ENCODE measurements around the gene FBN1.

The FBN1 gene

GRCh38 chr15:48596841-48597240, 48.7 kb downstream of the FBN1 start:
- no peak overlapping the region for H3K9ac ChIP-seq
- no peaks in the 10 kb centered on the region for H3K4me1 ChIP-seq
- H2AFZ ChIP-seq: no peak overlapping the region
- no peaks in the 10 kb centered on the region for H3K79me2 ChIP-seq
- no peak overlapping the region for H3K4me2 ChIP-seq (ENCODE audit: low read length)
- no peak for TF ChIP-seq CTCF (IDR thresholded peaks at IDR 0.05)
- H3K9me3 ChIP-seq (ENCODE audit: control insufficient read depth, low read length): no peaks in the 10 kb centered on the region
- H3K36me3 ChIP-seq (ENCODE audit: control insufficient read depth, insufficient read depth, low read length): no peaks in the 10 kb centered on the region
- H3K4me3 ChIP-seq (ENCODE audit: low read depth, low read length): no peak overlapping the region
- H3K27ac ChIP-seq: no peak overlapping the region
- H3K27me3 ChIP-seq (ENCODE audit: control insufficient read depth, insufficient read depth, low read length): no peaks in the 10 kb centered on the region

DNA sequence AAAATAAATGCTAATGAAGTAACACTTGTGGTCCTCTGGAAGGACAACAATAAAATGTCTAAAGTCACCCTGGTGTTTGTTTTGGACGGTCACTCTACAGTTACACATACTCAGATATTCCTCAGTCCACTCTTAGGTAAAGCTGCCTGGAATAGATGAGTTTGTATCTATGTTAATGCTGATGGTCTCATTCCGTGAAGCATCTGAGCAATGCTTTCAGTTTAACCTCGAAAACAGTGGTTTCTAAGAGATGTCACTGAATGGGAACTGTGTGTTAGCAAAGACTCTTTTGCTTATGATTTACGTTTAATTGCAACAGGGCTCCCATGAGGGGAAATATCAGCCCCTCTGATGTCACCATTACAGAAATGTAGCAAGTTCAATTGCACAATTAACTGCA, 49.1 kb downstream of the FBN1 start:
- H3K4me3 ChIP-seq (ENCODE audit: low read depth, low read length): no peak overlapping the region
- TF ChIP-seq CTCF (IDR thresholded peaks at IDR 0.05): no peak
- no peaks in the 10 kb centered on the region for H3K9me3 ChIP-seq (ENCODE audit: control insufficient read depth, low read length)
- H3K27ac ChIP-seq: no peak overlapping the region
- no peak overlapping the region for H3K9ac ChIP-seq
- no peaks in the 10 kb centered on the region for H3K36me3 ChIP-seq (ENCODE audit: control insufficient read depth, insufficient read depth, low read length)
- H3K4me2 ChIP-seq (ENCODE audit: low read length): no peak overlapping the region
- no peaks in the 10 kb centered on the region for H3K79me2 ChIP-seq
- no peaks in the 10 kb centered on the region for H3K4me1 ChIP-seq
- H2AFZ ChIP-seq: no peak overlapping the region
- H3K27me3 ChIP-seq (ENCODE audit: control insufficient read depth, insufficient read depth, low read length): no peaks in the 10 kb centered on the region

GRCh38 chr15:48595981-48596380, 49.5 kb downstream of the FBN1 start:
- H3K4me2 ChIP-seq (ENCODE audit: low read length): no peak overlapping the region
- H3K36me3 ChIP-seq (ENCODE audit: control insufficient read depth, insufficient read depth, low read length): no peaks in the 10 kb centered on the region
- no peak for TF ChIP-seq CTCF (IDR thresholded peaks at IDR 0.05)
- no peak overlapping the region for H2AFZ ChIP-seq
- H3K9ac ChIP-seq: no peak overlapping the region
- no peak overlapping the region for H3K4me3 ChIP-seq (ENCODE audit: low read depth, low read length)
- H3K9me3 ChIP-seq (ENCODE audit: control insufficient read depth, low read length): no peaks in the 10 kb centered on the region
- H3K27ac ChIP-seq: no peak overlapping the region
- H3K79me2 ChIP-seq: no peaks in the 10 kb centered on the region
- no peaks in the 10 kb centered on the region for H3K27me3 ChIP-seq (ENCODE audit: control insufficient read depth, insufficient read depth, low read length)
- H3K4me1 ChIP-seq: no peaks in the 10 kb centered on the region

- Histone ChIP-seq H2AFZ (no peak overlapping the region), H3K4me3 (ENCODE audit: low read depth, low read length) (no peak overlapping the region), H3K27me3 (ENCODE audit: control insufficient read depth, insufficient read depth, low read length) (no peaks in the 10 kb centered on the region), H3K9me3 (ENCODE audit: control insufficient read depth, low read length) (no peaks in the 10 kb centered on the region), H3K36me3 (ENCODE audit: control insufficient read depth, insufficient read depth, low read length) (no peaks in the 10 kb centered on the region), H3K79me2 (no peaks in the 10 kb centered on the region), H3K27ac (no peak overlapping the region), H3K4me2 (ENCODE audit: low read length) (no peak overlapping the region), H3K9ac (no peak overlapping the region), H3K4me1 (no peaks in the 10 kb centered on the region)
- no peak for TF ChIP-seq CTCF (IDR thresholded peaks at IDR 0.05)
Measured at GRCh38 chr15:48592933-48593332, 52.6 kb downstream of the FBN1 start.

DNA sequence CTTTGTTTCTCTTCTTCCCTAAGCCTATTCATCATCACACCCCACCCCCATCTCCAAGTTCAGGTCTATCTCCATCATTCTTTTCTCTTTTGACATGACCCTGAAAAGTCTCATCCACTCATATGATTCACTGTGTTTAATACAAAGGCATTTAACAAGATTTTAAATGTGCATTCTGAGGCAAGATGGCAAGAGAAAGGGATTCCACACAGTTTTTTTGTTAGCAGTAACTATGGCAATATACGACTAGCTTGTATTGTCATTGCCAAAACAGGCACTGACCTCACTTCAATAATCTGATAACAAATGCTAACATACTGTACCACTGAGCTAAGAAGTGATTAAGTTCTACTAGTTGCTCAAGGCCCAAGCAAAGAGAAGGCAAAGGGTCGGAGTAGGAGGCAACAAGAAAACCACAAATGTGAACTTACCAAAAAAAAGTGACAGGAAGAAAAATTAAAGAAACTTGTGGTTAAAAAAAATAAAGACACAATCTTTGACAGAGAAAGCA, 53.2 kb downstream of the FBN1 start:
- H3K4me3 ChIP-seq (ENCODE audit: low read depth, low read length): no peak overlapping the region
- no peaks in the 10 kb centered on the region for H3K79me2 ChIP-seq
- H3K27ac ChIP-seq: no peak overlapping the region
- no peak overlapping the region for H2AFZ ChIP-seq
- no peaks in the 10 kb centered on the region for H3K4me1 ChIP-seq
- no peaks in the 10 kb centered on the region for H3K36me3 ChIP-seq (ENCODE audit: control insufficient read depth, insufficient read depth, low read length)
- no peaks in the 10 kb centered on the region for H3K9me3 ChIP-seq (ENCODE audit: control insufficient read depth, low read length)
- no peaks in the 10 kb centered on the region for H3K27me3 ChIP-seq (ENCODE audit: control insufficient read depth, insufficient read depth, low read length)
- no peak overlapping the region for H3K9ac ChIP-seq
- H3K4me2 ChIP-seq (ENCODE audit: low read length): no peak overlapping the region
- no peak for TF ChIP-seq CTCF (IDR thresholded peaks at IDR 0.05)

All from parathyroid adenoma (tissue), 2 donors.